NCI-H510A (cell line): ENCODE data around the gene AVPR2.

ENCODE experiments used
- DNase-seq: peaks from one replicate; lab custom pipeline; 2025; lab: John Stamatoyannopoulos, UW

The AVPR2 gene

DNA sequence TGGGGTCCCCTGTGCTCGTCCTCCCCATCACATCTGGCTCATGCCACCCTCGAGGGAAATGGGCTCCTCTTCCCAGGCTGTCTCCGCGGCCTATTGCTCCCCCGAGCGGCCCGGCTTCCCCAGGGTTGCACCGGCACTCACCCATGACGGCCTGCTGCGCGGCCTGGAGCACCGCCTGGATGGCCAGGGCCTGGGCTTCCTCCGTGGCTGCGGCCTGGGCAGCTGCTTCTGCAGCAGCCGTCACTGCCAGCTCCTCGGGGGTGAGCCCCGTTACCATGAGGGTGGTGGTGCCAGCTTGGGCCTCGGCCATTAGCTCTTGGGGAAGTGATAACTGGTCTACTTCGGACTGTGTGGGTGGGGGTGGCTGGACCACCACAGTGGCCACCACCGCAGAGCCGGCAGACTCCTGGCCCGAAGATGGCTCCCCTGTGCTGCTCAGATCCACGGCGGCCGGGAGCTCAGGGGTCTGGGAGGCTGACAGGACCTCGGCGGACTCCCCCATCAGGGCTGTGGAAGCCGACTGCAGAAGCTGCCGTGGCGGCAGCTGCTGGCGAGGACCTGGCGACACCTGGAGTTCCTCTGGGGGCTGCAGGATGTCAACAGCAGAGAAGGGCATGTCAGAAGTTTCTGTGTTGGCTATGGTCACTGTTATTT lies 48.0 kb downstream of the AVPR2 start:
- no peak for DNase-seq

DNA sequence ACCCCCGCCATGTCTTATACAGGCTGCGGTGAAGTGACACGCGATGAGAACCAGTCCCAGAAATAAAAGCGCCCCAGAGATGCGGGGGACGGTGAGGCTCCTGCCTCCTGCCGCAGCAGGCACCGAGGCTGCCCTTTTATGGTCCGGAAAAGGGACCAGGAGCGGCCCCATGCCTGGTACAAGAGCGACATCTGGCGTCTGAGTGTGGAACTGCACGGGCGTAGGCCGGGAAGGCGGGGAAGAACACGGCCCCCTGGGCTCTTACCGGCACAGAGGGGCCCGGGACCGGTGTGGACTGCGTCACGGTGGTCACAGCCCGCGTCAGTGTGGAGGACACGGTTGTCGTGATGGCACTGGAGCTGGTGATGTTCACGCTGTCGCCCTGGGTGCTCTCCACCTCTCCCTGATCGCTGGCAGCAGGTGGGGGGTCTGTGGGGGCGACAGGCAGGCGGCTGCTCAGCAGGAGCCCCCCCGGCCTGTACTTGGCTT lies 48.9 kb downstream of the AVPR2 start:
- no peak for DNase-seq

- no peak for DNase-seq
These were observed 49.6 kb downstream of the AVPR2 start for GRCh38 chrX:153953892-153954557.

DNA sequence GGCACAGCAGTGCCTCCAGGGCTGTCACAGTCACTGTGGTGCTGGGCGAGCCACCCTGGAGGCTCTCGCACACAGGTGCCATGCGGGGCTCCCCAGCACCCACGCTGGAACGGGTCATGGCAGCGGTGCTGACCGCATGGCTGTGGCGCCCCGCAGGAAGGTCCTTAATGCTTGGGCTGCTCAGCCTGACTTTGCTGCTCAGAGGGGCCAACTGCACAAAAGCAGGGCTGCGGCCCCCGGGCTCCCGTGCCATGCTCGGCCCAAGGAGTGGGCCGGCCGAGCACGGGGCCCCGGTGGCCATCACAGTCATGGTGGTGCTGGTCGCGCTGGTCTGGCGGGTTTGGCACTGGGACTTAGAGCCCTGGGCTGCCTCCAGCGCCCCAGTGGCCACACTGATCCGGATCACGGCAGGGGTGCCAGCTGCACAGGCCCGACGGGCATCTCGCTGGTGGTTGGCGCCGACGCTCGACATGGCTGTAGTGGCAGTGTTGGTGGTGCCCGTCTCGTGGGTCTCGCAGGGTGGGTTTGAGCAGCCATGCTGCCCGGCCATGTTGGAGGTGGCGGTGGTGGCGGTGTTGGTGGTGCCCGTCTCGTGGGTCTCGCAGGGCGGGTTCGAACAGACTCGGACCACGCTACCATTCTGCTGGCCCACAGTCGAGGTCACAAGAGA lies 50.2 kb downstream of the AVPR2 start:
- DNase-seq = no peak

DNA sequence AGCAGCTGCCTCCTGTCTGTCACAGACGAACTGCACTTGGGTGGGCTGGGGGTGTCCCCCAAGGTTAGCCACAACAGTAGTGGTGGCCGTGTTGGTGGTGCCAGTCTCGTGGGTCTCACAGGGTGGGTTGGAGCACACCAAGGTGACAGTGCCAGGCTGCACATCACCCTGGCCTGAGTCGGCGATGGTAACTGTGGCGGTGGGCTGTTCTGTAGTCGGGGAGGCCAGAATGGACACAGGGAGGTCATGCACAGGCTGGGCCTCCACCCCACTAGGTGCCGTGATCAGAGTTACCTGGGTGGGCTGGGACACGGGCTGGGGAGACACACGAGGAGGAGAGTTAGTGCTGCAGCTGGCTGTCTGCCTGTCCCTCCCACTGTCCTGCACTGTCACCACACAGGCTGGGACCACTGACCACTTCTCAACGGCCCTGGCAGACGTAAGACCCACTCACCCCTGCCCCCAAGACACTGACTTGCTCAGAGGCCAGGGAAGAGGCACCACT lies 50.8 kb downstream of the AVPR2 start:
- no peak for DNase-seq

DNA sequence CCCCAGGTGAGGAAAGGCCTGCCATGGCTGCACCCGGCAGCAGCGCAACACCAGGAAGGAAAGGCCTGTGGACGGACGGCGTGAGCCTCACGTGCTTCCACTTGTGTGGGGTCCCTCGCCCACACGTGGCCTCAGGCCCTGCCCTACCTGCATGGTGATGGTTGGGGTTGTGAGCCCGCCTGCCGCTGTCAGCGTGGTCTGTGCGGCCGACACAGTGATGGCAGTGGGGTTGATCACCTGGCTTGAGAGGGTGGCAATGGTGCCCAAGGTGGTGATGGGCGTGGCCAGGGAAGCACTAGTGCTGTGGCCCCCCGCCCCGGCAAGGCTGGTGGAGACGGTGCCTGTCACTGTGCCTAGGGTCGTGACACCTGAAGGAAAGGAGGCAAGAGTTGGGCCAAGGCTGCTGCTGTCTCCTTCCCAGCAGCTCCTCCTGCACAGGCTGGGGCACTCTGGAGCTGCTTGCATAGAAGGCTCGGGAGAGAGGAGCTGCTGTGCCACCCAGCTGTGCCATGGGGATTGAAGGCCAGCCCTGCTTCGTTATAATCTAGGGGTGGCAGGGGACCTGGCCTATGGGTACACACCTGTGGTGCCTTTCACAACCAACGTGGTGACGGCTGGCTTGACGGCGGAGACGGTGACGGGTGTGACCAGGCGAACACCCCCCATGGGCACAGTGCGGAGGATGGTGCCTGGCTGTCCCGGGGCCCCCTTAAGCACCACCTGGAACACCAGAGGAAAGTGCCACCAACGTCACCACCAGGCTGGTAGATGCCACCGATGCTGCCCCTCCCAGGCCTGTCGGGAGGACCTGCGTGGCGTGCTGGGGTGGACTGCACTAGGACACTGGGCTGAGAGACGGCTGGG lies 51.8 kb downstream of the AVPR2 start:
- no peak for DNase-seq
